Body of pancreas (tissue), 4 donors: ENCODE measurements around the gene TLCD3B. TPM values are rescaled to one million over a fixed set of nuclear protein-coding genes. Genes with fewer than 3 reads are reported as not detected.
"Not testable (repeated sequence)": the region's sequence is repeated elsewhere in the genome, so short reads cannot be mapped to it uniquely, and the experiment has no call there.

Experiments used
- ATAC-seq: fragments of 150-250 bp; one replicate; pipeline ENCODE4 v1.9.1; 2016
- DNase-seq, 4 donors: peaks; one replicate each; pipeline ENCODE4 v3.0.0-alpha.2; 2019
- H3K27ac ChIP-seq, 4 donors: fragments of 200-600 bp; sonication (generic); 1 replicate in 3 of 4; 2 replicates in 1 of 4; pipeline versions ENCODE4 v1.5.1 to v1.6.1; 2016 to 2019; ENCODE audit warnings: mild to moderate bottlenecking in 1 of 4, mixed read lengths in 1 of 4, moderate library complexity in 1 of 4
- H3K27me3 ChIP-seq, 2 donors: fragments of 200-600 bp; sonication (generic); one replicate each; pipeline ENCODE4 v1.6.0; 2016; ENCODE audit warnings: mild to moderate bottlenecking in 1 of 2
- H3K36me3 ChIP-seq, 2 donors: fragments of 200-600 bp; sonication (generic); replicated peaks in 1 of 2; 2 replicates each; pipeline ENCODE4 v1.5.1; 2016; ENCODE audit warnings: low read depth in 2 of 2; ENCODE audit not compliant: insufficient read depth in 1 of 2
- H3K4me1 ChIP-seq: fragments of 200-600 bp; sonication (generic); one replicate; pipeline ENCODE4 v1.6.0; 2016
- H3K4me3 ChIP-seq, 2 donors: fragments of 200-600 bp; sonication (generic); 1 replicate in 1 of 2; 2 replicates in 1 of 2; pipeline ENCODE4 v1.5.1; 2016 to 2019
- H3K9me3 ChIP-seq, 3 donors: fragments of 200-600 bp; sonication (generic); 1 replicate in 2 of 3; 2 replicates in 1 of 3; pipeline ENCODE4 v1.5.1; 2016
- CTCF ChIP-seq, 7 experiments: fragments of 450-650 bp in 4 of 7; fragments of 200-600 bp in 3 of 7; sonication (generic) in 3 of 7; IDR thresholded peaks; one replicate each; pipeline ENCODE4 v1.5.1; 2016 to 2019; ENCODE audit warnings: antibody characterized with exemption in 7 of 7
- POLR2A ChIP-seq, 3 donors: fragments of 450-650 bp; IDR thresholded peaks; one replicate each; pipeline ENCODE4 v1.6.1; 2016; ENCODE audit warnings: antibody characterized with exemption in 3 of 3, mild to moderate bottlenecking in 2 of 3
- WGBS, 2 donors: methylation state at CpG; one replicate each; pipeline ENCODE4 v1.1.5; 2017; 5-methylcytosine and 5-hydroxymethylcytosine counted together
- intact Hi-C: fragments of 100-400 bp; cut with DNase I; formaldehyde crosslinking; loops from one replicate; pipeline ENCODE4 v1.15.1; 2023
- total RNA-seq, 2 donors: library from RNA; depleted of rRNA; stranded (reverse); fragments of >200 nt; gene quantifications; one replicate each; pipeline ENCODE4 v1.1.0, GENCODE V29; 2016

TLCD3B gene
- total RNA-seq, 2 donors from 2014 or later, result not detected

GRCh38 chr16:30025156-30025555, 5.9 kb downstream of the TLCD3B start:
- ATAC-seq, result no peak
- 45 to 82% methylated on average over 6 to 12 of the region's 20 CpGs for WGBS, 2 donors

GRCh38 chr16:30024451-30024850, 6.6 kb downstream of the TLCD3B start:
- intact Hi-C loops, result loop anchor here (10.0 kb wide), 1 partner anchor 330 kb away; no protein-coding TSS in a partner anchor
- no peak overlapping the region for H3K4me3 ChIP-seq
- H3K36me3 ChIP-seq, result no peaks in the 10 kb centered on the region
- WGBS, 2 donors, result 51 to 60% methylated on average over 11 to 16 of the region's 16 CpGs
- H3K27ac ChIP-seq, result no peak overlapping the region
- peaks cover 14% of the 10 kb centered on the region for H3K4me1 ChIP-seq
- TF ChIP-seq POLR2A (IDR thresholded peaks at IDR 0.05) (no peak), CTCF (IDR thresholded peaks at IDR 0.05) (no peak)
- no peak for ATAC-seq
- no peak for DNase-seq
- H3K9me3 ChIP-seq, result no peaks in the 10 kb centered on the region
- H3K27me3 ChIP-seq, result peaks cover 0 to 16% of the 10 kb centered on the region in 2 donors

More at GRCh38 chr16:30025156-30025555, 5.9 kb downstream of the TLCD3B start:
- peaks cover 0 to 16% of the 10 kb centered on the region in 2 donors for H3K27me3 ChIP-seq
- H3K9me3 ChIP-seq, result no peaks in the 10 kb centered on the region
- no peak overlapping the region for H3K27ac ChIP-seq
- no peaks in the 10 kb centered on the region for H3K36me3 ChIP-seq
- TF ChIP-seq POLR2A (IDR thresholded peaks at IDR 0.05) (no peak), CTCF (IDR thresholded peaks at IDR 0.05) (no peak)
- DNase-seq, result no peak
- peaks cover 14% of the 10 kb centered on the region for H3K4me1 ChIP-seq
- no peak overlapping the region for H3K4me3 ChIP-seq
- intact Hi-C loops, result loop anchor here (10.0 kb wide), 1 partner anchor 330 kb away; no protein-coding TSS in a partner anchor

- Histone ChIP-seq H3K4me1 (peaks cover 14% of the 10 kb centered on the region), H3K27ac (no peak overlapping the region), H3K4me3 (no peak overlapping the region), H3K9me3 (no peaks in the 10 kb centered on the region), H3K36me3 (no peaks in the 10 kb centered on the region), H3K27me3 (peaks cover 0 to 10% of the 10 kb centered on the region in 2 donors)
- intact Hi-C loops, result loop anchor here (10.0 kb wide), 1 partner anchor 329 kb away; no protein-coding TSS in a partner anchor
- DNase-seq, result no peak
- no peak for ATAC-seq
- WGBS, 2 donors, result 58 to 69% methylated on average over 11 of the region's 11 CpGs
- TF ChIP-seq CTCF (IDR thresholded peaks at IDR 0.05) (no peak), POLR2A (IDR thresholded peaks at IDR 0.05) (no peak)
Observed at GRCh38 chr16:30023586-30023985, 7.5 kb downstream of the TLCD3B start.

- Histone ChIP-seq H3K4me1 (peaks cover 14% of the 10 kb centered on the region), H3K27me3 (peaks cover 0 to 10% of the 10 kb centered on the region in 2 donors), H3K9me3 (no peaks in the 10 kb centered on the region), H3K27ac (no peak within 1 kb of the TSS), H3K36me3 (no peaks in the 10 kb centered on the region), H3K4me3 (no peak within 1 kb of the TSS)
- DNase-seq, result no peak
- intact Hi-C loops, result loop anchor here (10.0 kb wide), 1 partner anchor 328 kb away; no protein-coding TSS in a partner anchor
- WGBS, 2 donors, result 58 to 67% methylated on average over 6 of the region's 6 CpGs
- no peak for ATAC-seq
- TF ChIP-seq POLR2A (IDR thresholded peaks at IDR 0.05), result no peak
- TF ChIP-seq CTCF (IDR thresholded peaks at IDR 0.05), result no peak
Observed at GRCh38 chr16:30022887-30023286, 8.2 kb downstream of the TLCD3B start, which contains the start of gene C16orf92. C16orf92 (plus strand) TSS chr16:30023198; CDS start chr16:30023341, 143 bp downstream.

- Histone ChIP-seq H3K36me3 (no peaks in the 10 kb centered on the region), H3K4me3 (no peak overlapping the region), H3K9me3 (no peaks in the 10 kb centered on the region), H3K27ac (no peak overlapping the region), H3K27me3 (no peaks in the 10 kb centered on the region), H3K4me1 (peaks cover 14% of the 10 kb centered on the region)
- no peak for ATAC-seq
- DNase-seq, result no peak
- TF ChIP-seq POLR2A (IDR thresholded peaks at IDR 0.05) (no peak), CTCF (IDR thresholded peaks at IDR 0.05) (no peak)
- 59 to 60% methylated on average over 4 of the region's 4 CpGs for WGBS, 2 donors
- intact Hi-C loops, result no loop called here
Observed at GRCh38 chr16:30018731-30019158, 12.3 kb downstream of the TLCD3B start.

- ATAC-seq, intact Hi-C loops, H3K9me3 ChIP-seq, H3K4me3 ChIP-seq, H3K36me3 ChIP-seq, H3K27ac ChIP-seq, DNase-seq, H3K27me3 ChIP-seq: not testable (repeated sequence)
- peaks cover 14% of the 10 kb centered on the region for H3K4me1 ChIP-seq
- 72 to 76% methylated on average over 4 of the region's 4 CpGs for WGBS, 2 donors
Observed at GRCh38 chr16:30017937-30018336, 13.1 kb downstream of the TLCD3B start.
